Left lobe of liver (tissue), 2 donors: ENCODE data around the gene ORMDL3. TPM values are rescaled to one million over a fixed set of nuclear protein-coding genes. Genes with fewer than 3 reads are reported as not detected.
"Not testable (repeated sequence)": the region's sequence is repeated elsewhere in the genome, so short reads cannot be mapped to it uniquely, and the experiment has no call there.

ENCODE experiments used
- ATAC-seq: fragments of 200-7000 bp; cut with Tn5 transposase; one replicate; pipeline ENCODE4 v1.9.1; 2020; ENCODE audit warnings: mild to moderate bottlenecking, moderate library complexity
- DNase-seq: peaks from one replicate; pipeline ENCODE4 v3.0.0-alpha.2; 2020; ENCODE audit warnings: low spot score
- total RNA-seq: library from RNA; stranded (reverse); gene quantifications from one replicate; pipeline ENCODE4 v1.2.1, GENCODE V29; 2021
- donor health status: DM: no; HTN: no; CAD: no; lungs with moderate emphysema.
- donor health status: DM: no; HTN: yes; CAD: no.

The ORMDL3 gene
- total RNA-seq, 1 donor from 2014 or later: 159 TPM

- no peak for DNase-seq
- no peak for ATAC-seq
Measured at GRCh38 chr17:39887078-39887477, 40.3 kb downstream of the ORMDL3 start.

GRCh38 chr17:39886102-39886501 lies 41.3 kb downstream of the ORMDL3 start:
- ATAC-seq, DNase-seq: not testable (repeated sequence)

GRCh38 chr17:39872751-39873150 lies 54.6 kb downstream of the ORMDL3 start:
- peak; percentile 85 for ATAC-seq
- DNase-seq: no peak

- ATAC-seq: no peak
Measured at GRCh38 chr17:39871801-39872200, 55.6 kb downstream of the ORMDL3 start.

More at GRCh38 chr17:39871801-39872200, 55.6 kb downstream of the ORMDL3 start:
- no peak for DNase-seq

Other genes starting within 250 kb of the ORMDL3 start
- 23.8 TPM for gene PGAP3, start 239.5 kb downstream of the ORMDL3 start, total RNA-seq
- gene ERBB2, start 227.5 kb downstream of the ORMDL3 start, total RNA-seq: 23.1 TPM
- 25.2 TPM for gene MIEN1, start 197.1 kb downstream of the ORMDL3 start, total RNA-seq
- 12.0 TPM for gene GRB7, start 189.7 kb downstream of the ORMDL3 start, total RNA-seq
- 0.63 TPM for gene IKZF3, start 63.3 kb downstream of the ORMDL3 start, total RNA-seq
- gene ZPBP2, start 59.4 kb downstream of the ORMDL3 start, total RNA-seq: not detected
- 32.2 TPM for gene GSDMB, start 9.0 kb downstream of the ORMDL3 start, total RNA-seq
- gene LRRC3C, start 131 bp upstream of the ORMDL3 start, total RNA-seq: not detected
- not detected for gene GSDMA, start 35.4 kb upstream of the ORMDL3 start, total RNA-seq
- gene PSMD3, start 53.2 kb upstream of the ORMDL3 start, total RNA-seq: 52.4 TPM
- gene CSF3, start 87.8 kb upstream of the ORMDL3 start, total RNA-seq: not detected
- gene MED24, start 126.8 kb upstream of the ORMDL3 start, total RNA-seq: 28.8 TPM
- 10.7 TPM for gene THRA, start 135.4 kb upstream of the ORMDL3 start, total RNA-seq
- gene NR1D1, start 173.0 kb upstream of the ORMDL3 start, total RNA-seq: 18.6 TPM
- 45.9 TPM for gene MSL1, start 194.4 kb upstream of the ORMDL3 start, total RNA-seq
- 25.1 TPM for gene CASC3, start 212.9 kb upstream of the ORMDL3 start, total RNA-seq
- 19.3 TPM for gene RAPGEFL1, start 249.9 kb upstream of the ORMDL3 start, total RNA-seq